Measurements from ENCODE around the gene SHD. TPM values are rescaled to one million over a fixed set of nuclear protein-coding genes. Genes with fewer than 3 reads are reported as not detected.

Gene SHD
- total RNA-seq, 1 experiment from 2014 or later = 2.0 TPM

DNA sequence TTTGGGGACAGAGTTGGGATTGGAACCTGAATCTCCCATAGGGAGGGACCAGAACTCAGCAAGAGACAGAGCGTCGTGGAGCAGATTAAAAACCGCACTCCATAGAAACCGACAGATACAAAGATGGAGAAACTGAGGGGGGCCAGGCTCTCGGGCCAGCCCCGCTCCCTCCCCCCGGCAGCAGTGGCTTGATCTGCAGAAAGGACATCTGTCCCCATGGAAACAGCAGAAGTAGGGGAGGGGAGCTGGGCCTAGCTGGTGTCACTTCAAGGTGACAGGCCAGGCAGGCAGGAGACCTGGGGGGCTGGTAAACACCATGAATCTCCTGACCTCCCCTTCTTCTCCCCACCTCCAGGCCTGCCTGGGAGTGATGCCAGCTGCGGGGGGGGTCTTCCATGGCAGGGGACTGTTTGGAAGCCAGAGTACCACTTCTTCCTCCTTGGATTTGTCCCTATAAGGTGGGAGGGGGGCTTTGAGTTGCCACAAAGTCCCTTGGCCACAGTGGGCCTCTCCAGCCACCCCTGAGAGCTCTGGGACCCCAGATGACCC is 12.2 kb downstream of the SHD start:
- no peak overlapping the region for H3K4me2 ChIP-seq (ENCODE audit: low read length)
- no TSS peak for BruUV-seq (replicated peaks)
- H3K27ac ChIP-seq (ENCODE audit: low read depth, low read length) = no peak overlapping the region
- H3K27me3 ChIP-seq (ENCODE audit: insufficient read depth, low read length) = no peaks in the 10 kb centered on the region
- no peaks in the 10 kb centered on the region for H3K36me3 ChIP-seq (ENCODE audit: control insufficient read depth in 1 of 2, insufficient read depth in 2 of 2, low read length in 2 of 2)
- H3K4me1 ChIP-seq (ENCODE audit: control insufficient read depth in 1 of 2, insufficient read depth in 2 of 2, low read length in 2 of 2) = peaks cover 7 to 14% of the 10 kb centered on the region in 2 experiments; a peak in 3 of 4 replicates
- no peaks in the 10 kb centered on the region for H3K79me2 ChIP-seq (ENCODE audit: insufficient read depth, low read length)
- no peaks in the 10 kb centered on the region for H3K9me3 ChIP-seq (ENCODE audit: control insufficient read depth in 1 of 2, insufficient read depth in 1 of 2, low read depth in 1 of 2, low read length in 2 of 2)
- H4K20me1 ChIP-seq (ENCODE audit: insufficient read depth) = no peaks in the 10 kb centered on the region
- TF ChIP-seq EZH2phosphoT487 (IDR thresholded peaks at IDR 0.05; ENCODE audit: borderline replicate concordance) = no peak
- TF ChIP-seq YY1 (IDR thresholded peaks at IDR 0.05; ENCODE audit: extremely low read depth, insufficient replicate concordance, low read depth, low read length) = no peak
- TF ChIP-seq, protein P1, sequence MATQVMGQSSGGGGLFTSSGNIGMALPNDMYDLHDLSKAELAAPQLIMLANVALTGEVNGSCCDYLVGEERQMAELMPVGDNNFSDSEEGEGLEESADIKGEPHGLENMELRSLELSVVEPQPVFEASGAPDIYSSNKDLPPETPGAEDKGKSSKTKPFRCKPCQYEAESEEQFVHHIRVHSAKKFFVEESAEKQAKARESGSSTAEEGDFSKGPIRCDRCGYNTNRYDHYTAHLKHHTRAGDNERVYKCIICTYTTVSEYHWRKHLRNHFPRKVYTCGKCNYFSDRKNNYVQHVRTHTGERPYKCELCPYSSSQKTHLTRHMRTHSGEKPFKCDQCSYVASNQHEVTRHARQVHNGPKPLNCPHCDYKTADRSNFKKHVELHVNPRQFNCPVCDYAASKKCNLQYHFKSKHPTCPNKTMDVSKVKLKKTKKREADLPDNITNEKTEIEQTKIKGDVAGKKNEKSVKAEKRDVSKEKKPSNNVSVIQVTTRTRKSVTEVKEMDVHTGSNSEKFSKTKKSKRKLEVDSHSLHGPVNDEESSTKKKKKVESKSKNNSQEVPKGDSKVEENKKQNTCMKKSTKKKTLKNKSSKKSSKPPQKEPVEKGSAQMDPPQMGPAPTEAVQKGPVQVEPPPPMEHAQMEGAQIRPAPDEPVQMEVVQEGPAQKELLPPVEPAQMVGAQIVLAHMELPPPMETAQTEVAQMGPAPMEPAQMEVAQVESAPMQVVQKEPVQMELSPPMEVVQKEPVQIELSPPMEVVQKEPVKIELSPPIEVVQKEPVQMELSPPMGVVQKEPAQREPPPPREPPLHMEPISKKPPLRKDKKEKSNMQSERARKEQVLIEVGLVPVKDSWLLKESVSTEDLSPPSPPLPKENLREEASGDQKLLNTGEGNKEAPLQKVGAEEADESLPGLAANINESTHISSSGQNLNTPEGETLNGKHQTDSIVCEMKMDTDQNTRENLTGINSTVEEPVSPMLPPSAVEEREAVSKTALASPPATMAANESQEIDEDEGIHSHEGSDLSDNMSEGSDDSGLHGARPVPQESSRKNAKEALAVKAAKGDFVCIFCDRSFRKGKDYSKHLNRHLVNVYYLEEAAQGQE (IDR thresholded peaks at IDR 0.05; ENCODE audit: low read depth) = no peak
- TF ChIP-seq SRF (IDR thresholded peaks at IDR 0.05; ENCODE audit: low read depth) = no peak
- TF ChIP-seq ZNF274 (IDR thresholded peaks at IDR 0.05; ENCODE audit: low read depth, low read length) = no peak
- no peak for TF ChIP-seq SP1 (IDR thresholded peaks at IDR 0.05; ENCODE audit: low read depth)
- no peak for TF ChIP-seq EZH2 (IDR thresholded peaks at IDR 0.05)
- TF ChIP-seq FOSL1 (IDR thresholded peaks at IDR 0.05; ENCODE audit: low read depth) = no peak
- TF ChIP-seq, protein P2, sequence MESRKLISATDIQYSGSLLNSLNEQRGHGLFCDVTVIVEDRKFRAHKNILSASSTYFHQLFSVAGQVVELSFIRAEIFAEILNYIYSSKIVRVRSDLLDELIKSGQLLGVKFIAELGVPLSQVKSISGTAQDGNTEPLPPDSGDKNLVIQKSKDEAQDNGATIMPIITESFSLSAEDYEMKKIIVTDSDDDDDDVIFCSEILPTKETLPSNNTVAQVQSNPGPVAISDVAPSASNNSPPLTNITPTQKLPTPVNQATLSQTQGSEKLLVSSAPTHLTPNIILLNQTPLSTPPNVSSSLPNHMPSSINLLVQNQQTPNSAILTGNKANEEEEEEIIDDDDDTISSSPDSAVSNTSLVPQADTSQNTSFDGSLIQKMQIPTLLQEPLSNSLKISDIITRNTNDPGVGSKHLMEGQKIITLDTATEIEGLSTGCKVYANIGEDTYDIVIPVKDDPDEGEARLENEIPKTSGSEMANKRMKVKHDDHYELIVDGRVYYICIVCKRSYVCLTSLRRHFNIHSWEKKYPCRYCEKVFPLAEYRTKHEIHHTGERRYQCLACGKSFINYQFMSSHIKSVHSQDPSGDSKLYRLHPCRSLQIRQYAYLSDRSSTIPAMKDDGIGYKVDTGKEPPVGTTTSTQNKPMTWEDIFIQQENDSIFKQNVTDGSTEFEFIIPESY (IDR thresholded peaks at IDR 0.05; ENCODE audit: extremely low read depth, insufficient replicate concordance, low read length) = no peak
- H3K9me2 ChIP-seq (ENCODE audit: insufficient read depth) = no peaks in the 10 kb centered on the region
- H3K4me3 ChIP-seq (replicated peaks in 1 of 2; ENCODE audit: low read depth in 1 of 2, low read length in 2 of 2) = no peak overlapping the region
- no peak overlapping the region for H2AFZ ChIP-seq (ENCODE audit: low read depth, low read length, poor library complexity, severe bottlenecking)
- DNase-seq (ENCODE audit: low read depth, low spot score) (no peak), ATAC-seq (no peak)
- ChIA-PET CTCF (no interaction called here), RAD21 (ENCODE audit: low non-redundant PET in 1 of 2, low total read pairs in 2 of 2, uncharacterized antibody in 2 of 2, unreplicated experiment in 2 of 2) (no interaction called here), POLR2A (no interaction called here)
- intact Hi-C loops (cut with micrococcal nuclease) = no loop called here
- H3K9ac ChIP-seq (ENCODE audit: low read length) = no peak overlapping the region

All from HCT116 (cell line).